ENCODE data around the gene CNNM3. TPM values are rescaled to one million over a fixed set of nuclear protein-coding genes. Genes with fewer than 3 reads are reported as not detected.

CNNM3 gene
- total RNA-seq, 2 experiments from 2014 or later, result 13.5 to 18.6 TPM

- no peak for DNase-seq (ENCODE audit: low spot score)
- H3K9me3 ChIP-seq (ENCODE audit: low read length), result no peaks in the 10 kb centered on the region
- no peaks in the 10 kb centered on the region for H3K36me3 ChIP-seq (ENCODE audit: insufficient read depth, low read length)
- intact Hi-C loops (cut with micrococcal nuclease; ENCODE audit: unreplicated experiment), result no loop called here
- H4K20me1 ChIP-seq (ENCODE audit: insufficient read depth, low read length), result no peaks in the 10 kb centered on the region
- POLR2A ChIA-PET, result interaction anchor here (0.6 to 1.2 kb wide), 3 partner anchors 10 to 101 kb away, joined by 3 to 5 read pairs (median 4); no protein-coding TSS in a partner anchor
- no TSS peak for BruUV-seq (replicated peaks)
- no peaks in the 10 kb centered on the region for H3K79me2 ChIP-seq (ENCODE audit: insufficient read depth, low read depth, low read length)
- no peak for TF ChIP-seq CTCF (conservative IDR thresholded peaks at IDR 0.05; ENCODE audit: low read length)
- no peak for TF ChIP-seq EZH2phosphoT487 (IDR thresholded peaks at IDR 0.05; ENCODE audit: borderline replicate concordance, low read depth, low read length)
- no peaks in the 10 kb centered on the region for H3K9me2 ChIP-seq (ENCODE audit: insufficient read depth, low read length)
- CTCF ChIA-PET (ENCODE audit: unreplicated experiment), result no interaction called here
- H3K4me3 ChIP-seq (ENCODE audit: low read depth, low read length, poor library complexity, severe bottlenecking), result no peak overlapping the region
- H3K27ac ChIP-seq (ENCODE audit: low read depth, low read length, poor library complexity, severe bottlenecking), result no peak overlapping the region
- no peak overlapping the region for H2AFZ ChIP-seq (ENCODE audit: low read length)
- H3K4me1 ChIP-seq (ENCODE audit: insufficient read depth, low read length, poor library complexity, severe bottlenecking), result no peaks in the 10 kb centered on the region
- no peak overlapping the region for H3K4me2 ChIP-seq (ENCODE audit: low read length)
Measured at GRCh38 chr2:96880891-96881273, 64.8 kb downstream of the CNNM3 start.

- Histone ChIP-seq H3K27ac (ENCODE audit: low read depth, low read length, poor library complexity, severe bottlenecking) (no peak overlapping the region), H2AFZ (ENCODE audit: low read length) (no peak overlapping the region), H4K20me1 (ENCODE audit: insufficient read depth, low read length) (no peaks in the 10 kb centered on the region), H3K79me2 (ENCODE audit: insufficient read depth, low read depth, low read length) (no peaks in the 10 kb centered on the region), H3K4me1 (ENCODE audit: insufficient read depth, low read length, poor library complexity, severe bottlenecking) (no peaks in the 10 kb centered on the region), H3K9me2 (ENCODE audit: insufficient read depth, low read length) (no peaks in the 10 kb centered on the region), H3K9me3 (ENCODE audit: low read length) (no peaks in the 10 kb centered on the region), H3K4me3 (ENCODE audit: low read depth, low read length, poor library complexity, severe bottlenecking) (no peak overlapping the region), H3K4me2 (ENCODE audit: low read length) (no peak overlapping the region), H3K36me3 (ENCODE audit: insufficient read depth, low read length) (no peaks in the 10 kb centered on the region)
- intact Hi-C loops (cut with micrococcal nuclease; ENCODE audit: unreplicated experiment), result no loop called here
- no TSS peak for BruUV-seq (replicated peaks)
- CTCF ChIA-PET (ENCODE audit: unreplicated experiment), result no interaction called here
- TF ChIP-seq EZH2phosphoT487 (IDR thresholded peaks at IDR 0.05; ENCODE audit: borderline replicate concordance, low read depth, low read length) (no peak), CTCF (conservative IDR thresholded peaks at IDR 0.05; ENCODE audit: low read length) (no peak)
- POLR2A ChIA-PET, result interaction anchor here (0.7 to 1.2 kb wide), 2 partner anchors 10 to 19 kb away, joined by 4 to 5 read pairs; no protein-coding TSS in a partner anchor
- no peak for DNase-seq (ENCODE audit: low spot score)
Measured at GRCh38 chr2:96881349-96882195, 65.5 kb downstream of the CNNM3 start.

DNA sequence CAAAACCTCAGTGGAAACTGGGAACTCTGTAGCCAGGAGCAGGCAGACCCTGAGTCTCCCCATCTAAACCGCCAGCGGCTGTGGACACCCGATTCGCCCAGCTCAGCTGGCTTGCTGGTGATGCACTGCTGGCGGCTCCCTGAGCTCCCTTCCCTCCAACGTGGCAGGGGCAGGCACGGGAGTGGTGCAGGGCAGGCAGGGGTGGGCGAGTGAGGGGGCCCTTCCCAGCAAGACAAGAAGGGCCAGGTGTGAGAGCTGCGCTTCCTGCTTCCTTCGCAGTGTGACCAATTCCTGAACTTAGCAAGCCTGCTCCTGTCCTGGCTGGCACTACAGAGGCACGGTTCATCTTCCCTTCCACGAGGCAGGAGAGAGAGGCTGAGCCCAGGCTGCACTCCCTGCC, 66.2 kb downstream of the CNNM3 start:
- Histone ChIP-seq H3K9me2 (ENCODE audit: insufficient read depth, low read length) (no peaks in the 10 kb centered on the region), H3K27ac (ENCODE audit: low read depth, low read length, poor library complexity, severe bottlenecking) (no peak overlapping the region), H2AFZ (ENCODE audit: low read length) (no peak overlapping the region), H3K4me3 (ENCODE audit: low read depth, low read length, poor library complexity, severe bottlenecking) (no peak overlapping the region), H3K36me3 (ENCODE audit: insufficient read depth, low read length) (no peaks in the 10 kb centered on the region), H3K4me2 (ENCODE audit: low read length) (no peak overlapping the region), H4K20me1 (ENCODE audit: insufficient read depth, low read length) (no peaks in the 10 kb centered on the region), H3K79me2 (ENCODE audit: insufficient read depth, low read depth, low read length) (no peaks in the 10 kb centered on the region), H3K4me1 (ENCODE audit: insufficient read depth, low read length, poor library complexity, severe bottlenecking) (no peaks in the 10 kb centered on the region), H3K9me3 (ENCODE audit: low read length) (no peaks in the 10 kb centered on the region)
- no TSS peak for BruUV-seq (replicated peaks)
- TF ChIP-seq EZH2phosphoT487 (IDR thresholded peaks at IDR 0.05; ENCODE audit: borderline replicate concordance, low read depth, low read length), result no peak
- no peak for TF ChIP-seq CTCF (conservative IDR thresholded peaks at IDR 0.05; ENCODE audit: low read length)
- no peak for DNase-seq (ENCODE audit: low spot score)
- intact Hi-C loops (cut with micrococcal nuclease; ENCODE audit: unreplicated experiment), result no loop called here
- ChIA-PET POLR2A (no interaction called here), CTCF (ENCODE audit: unreplicated experiment) (no interaction called here)
